Activated CD8-positive, alpha-beta memory T cell treated with anti-CD3 and anti-CD28 coated beads for 4 hours (primary cell): Measurements from ENCODE around the gene ALDH3B2.
"Not testable (repeated sequence)": the region's sequence is repeated elsewhere in the genome, so short reads cannot be mapped to it uniquely, and the experiment has no call there.

ENCODE experiments used
- DNase-seq, 2 donors: peaks; one replicate each; pipeline ENCODE4 v3.0.0-alpha.2; 2020; ENCODE audit warnings: low read depth in 2 of 2

ALDH3B2 gene, protein sequence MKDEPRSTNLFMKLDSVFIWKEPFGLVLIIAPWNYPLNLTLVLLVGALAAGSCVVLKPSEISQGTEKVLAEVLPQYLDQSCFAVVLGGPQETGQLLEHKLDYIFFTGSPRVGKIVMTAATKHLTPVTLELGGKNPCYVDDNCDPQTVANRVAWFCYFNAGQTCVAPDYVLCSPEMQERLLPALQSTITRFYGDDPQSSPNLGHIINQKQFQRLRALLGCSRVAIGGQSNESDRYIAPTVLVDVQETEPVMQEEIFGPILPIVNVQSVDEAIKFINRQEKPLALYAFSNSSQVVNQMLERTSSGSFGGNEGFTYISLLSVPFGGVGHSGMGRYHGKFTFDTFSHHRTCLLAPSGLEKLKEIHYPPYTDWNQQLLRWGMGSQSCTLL

DNA sequence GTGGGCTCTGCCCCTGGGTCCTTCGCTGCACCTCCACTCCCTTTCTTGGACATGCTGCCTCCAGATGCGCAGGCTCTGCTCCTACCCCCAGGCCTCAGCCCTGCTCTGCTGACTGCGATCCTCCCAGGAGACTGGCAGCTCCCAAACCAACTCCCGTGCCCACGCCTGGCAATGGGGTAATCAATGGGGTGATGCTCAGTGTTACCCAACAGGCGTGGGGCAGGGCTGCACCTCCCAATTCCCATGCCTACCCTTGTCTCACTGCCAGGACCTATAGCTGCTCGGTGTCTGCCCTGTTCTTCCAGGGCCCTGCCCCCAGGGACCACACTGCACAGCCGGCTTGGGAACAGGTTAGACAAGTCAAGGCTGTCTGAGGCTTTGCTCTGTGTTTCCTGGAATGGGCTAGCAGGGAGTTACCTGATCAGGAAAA lies at the start of gene ALDH3B2:
Gene ALDH3B2 (minus strand): TSS at position 182 of the 430 bp plus-strand sequence. CDS start 7,688 bp downstream, outside the sequence.
- DNase-seq, result no peak

DNA sequence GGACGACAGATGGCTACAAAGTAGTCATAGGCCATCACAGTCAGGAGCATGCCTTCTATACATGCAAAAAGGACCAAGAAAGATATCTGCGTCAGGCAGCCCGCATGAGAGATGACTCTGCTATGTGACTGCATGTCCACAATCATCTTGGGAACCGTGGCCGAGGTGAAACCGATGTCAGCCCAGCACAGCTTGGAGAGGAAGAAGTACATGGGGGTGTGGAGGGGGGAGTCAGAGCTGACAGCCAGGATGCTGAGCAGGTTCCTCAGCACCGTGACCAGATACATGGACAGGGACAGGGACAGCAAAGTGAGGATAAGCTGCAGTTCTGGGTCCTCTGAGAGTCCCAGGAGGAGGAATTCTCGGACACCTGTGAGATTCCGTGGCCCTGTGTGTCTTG lies 48.6 kb upstream of the ALDH3B2 start:
- not testable (repeated sequence) for DNase-seq

DNA sequence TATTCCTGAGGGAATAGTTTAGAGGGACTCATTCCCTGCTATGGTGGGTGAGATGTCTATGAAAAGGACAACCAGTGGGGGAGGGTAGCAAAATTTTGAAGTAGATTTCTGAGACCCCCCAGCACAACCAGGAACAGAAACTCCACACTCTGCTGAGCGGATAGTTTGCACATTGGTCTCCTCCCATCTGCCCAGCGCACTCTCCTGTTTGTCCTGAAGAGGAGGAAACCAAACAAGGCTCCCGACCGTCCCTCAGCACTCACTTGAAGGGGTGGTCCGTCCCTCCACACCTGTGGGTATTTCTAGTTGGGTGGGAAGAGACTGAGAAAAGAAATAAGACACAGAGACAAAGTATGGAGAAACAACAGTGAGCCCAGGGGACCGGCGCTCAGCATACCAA lies 41.8 kb upstream of the ALDH3B2 start:
- not testable (repeated sequence) for DNase-seq

DNA sequence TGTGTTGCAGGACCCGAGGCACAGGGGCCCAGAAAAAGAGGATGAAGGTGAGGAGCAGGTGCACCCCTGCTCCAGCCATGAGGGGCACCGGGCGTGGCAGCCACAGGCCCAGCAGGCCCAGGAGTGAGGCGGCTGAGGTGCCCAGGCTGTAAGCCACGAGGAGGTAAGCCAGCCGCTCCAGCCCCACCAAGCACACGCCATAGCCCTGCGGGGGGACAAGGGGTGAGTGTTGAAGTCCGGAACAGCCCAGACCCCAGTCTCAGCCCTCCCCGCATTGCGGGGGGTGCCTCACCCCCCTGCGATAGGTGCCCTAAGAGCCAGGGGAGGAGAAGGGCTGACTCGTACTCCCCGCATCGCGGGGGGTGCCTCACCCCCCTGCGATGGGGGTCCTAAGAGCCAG lies 41.4 kb upstream of the ALDH3B2 start:
- DNase-seq, result not testable (repeated sequence)

DNA sequence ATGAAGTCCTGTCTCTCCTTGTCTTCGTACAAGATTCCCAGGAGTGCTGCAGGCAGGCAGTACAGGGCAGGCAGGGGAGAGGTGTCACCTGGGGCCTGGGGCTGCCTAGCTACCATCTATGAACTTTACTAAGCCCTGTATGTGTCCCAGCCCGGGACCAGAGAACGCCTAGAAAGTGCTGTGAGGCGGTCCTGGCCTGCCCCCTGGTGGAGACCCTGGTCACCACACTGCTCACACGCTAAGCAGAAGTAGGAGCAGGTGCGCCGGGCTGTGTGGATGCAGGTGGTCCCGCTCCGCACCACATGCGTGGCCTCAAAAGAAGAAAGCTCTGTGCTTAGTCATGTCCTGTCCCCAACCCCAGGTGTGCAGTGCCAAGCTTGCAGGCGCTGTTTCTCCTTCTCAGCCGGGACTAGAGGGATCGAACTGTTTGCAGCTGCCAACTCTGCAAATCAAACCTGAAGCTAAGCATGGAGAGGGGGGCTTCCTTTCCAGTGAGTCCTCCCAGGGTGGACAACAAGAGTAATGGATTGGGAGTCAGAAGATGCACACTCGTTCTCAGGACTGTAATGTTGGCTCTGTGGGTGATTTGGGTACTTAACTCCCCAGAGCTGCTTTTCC lies 39.6 kb upstream of the ALDH3B2 start:
- peak; percentile 23 for DNase-seq

DNA sequence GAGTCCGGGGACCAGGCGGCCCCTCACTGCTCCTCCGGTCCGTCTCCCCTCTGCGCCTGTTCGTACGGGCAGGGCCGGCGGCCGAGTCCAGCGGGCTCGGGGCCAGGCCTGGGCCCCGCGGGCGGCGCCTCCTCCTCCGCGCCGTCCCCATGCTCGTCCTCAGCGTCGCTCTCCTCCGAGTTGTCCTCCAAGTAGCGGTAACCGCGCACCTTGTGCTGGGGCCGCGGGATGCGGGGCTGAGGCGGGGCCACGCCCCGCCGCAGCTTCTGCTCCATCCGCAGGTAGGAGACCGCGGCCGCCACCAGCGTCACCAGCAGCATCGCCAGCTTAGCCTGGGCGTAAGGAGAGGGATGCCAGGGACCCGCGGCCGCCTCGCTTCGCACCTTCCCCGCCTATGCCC lies 37.3 kb upstream of the ALDH3B2 start:
- DNase-seq, result not testable (repeated sequence)

DNA sequence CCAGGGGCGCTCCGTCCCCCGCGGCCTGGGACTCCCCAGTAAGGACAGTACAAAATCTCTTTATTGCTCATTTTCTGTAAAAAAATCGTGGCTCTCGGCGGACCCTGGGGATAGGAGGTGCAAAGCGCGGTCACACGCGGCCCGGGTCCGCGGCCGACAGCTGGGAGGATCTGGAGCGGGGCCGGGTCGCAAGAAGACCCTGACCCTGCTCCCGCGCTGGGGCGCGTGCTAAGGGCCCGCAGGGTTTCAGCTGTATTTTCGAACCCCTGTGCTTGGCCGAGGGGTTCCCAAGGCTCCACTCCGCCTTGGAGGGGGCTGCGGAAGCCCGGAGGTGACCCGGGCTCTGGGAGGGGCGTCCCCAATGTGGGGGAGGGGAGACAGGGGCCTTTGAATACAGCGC lies 36.8 kb upstream of the ALDH3B2 start:
- DNase-seq, result not testable (repeated sequence)

DNA sequence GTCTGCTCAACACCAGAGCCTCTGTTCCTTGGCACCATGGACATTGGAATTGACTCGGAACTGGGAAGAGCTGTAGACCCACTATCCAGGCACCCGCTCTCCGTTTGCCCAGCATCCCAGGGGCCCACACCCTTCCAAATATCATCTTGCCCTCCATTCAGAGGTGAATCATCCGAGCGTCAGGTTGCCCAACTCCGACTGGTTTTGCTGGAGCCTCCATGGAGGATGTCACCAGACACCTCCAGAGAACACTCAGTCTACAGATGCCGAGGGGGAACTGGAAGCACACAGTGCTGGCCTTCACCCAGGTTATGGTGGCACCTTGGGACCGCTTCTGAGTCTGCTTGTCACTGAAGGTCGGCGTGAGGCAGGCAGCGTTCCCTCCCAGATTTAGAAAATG lies 35.4 kb upstream of the ALDH3B2 start:
- not testable (repeated sequence) for DNase-seq

DNA sequence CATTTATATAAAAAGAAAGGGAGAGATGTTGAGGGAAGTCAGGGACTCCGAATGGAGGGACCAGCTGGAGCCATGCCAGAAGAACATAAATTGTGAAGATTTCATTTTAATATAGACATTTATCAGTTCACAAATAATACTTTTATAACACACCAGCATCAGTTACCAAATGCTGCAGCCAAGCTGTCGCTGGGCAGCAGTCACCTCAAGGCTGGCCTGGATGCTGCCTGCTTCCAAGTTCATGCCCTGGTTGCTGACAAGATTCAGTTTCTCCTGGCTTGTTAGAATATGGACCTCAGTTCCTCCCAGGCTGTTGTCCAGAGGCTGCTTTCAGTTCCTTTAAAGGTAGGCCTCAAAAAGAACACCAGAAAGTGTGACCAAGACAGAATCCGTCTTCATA lies 30.8 kb upstream of the ALDH3B2 start:
- no peak for DNase-seq

DNA sequence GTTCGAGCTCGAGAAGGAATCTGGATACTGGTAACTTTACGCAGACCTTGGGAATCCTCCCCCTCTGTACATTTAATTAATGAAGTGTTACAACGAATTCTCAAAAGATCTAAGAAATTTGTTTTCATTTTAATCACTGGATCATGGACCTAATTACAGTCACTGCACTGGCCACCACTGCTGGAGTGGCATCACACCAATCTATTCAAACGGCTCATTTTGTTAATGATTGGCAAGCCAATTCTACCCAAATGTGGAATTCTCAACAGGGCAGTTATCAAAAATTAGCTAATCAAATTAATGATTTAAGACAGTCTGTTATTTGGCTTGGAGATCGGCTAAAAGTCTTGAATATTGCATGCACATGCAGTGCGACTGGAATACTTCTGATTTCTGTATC lies 30.1 kb upstream of the ALDH3B2 start:
- DNase-seq, result no peak

DNA sequence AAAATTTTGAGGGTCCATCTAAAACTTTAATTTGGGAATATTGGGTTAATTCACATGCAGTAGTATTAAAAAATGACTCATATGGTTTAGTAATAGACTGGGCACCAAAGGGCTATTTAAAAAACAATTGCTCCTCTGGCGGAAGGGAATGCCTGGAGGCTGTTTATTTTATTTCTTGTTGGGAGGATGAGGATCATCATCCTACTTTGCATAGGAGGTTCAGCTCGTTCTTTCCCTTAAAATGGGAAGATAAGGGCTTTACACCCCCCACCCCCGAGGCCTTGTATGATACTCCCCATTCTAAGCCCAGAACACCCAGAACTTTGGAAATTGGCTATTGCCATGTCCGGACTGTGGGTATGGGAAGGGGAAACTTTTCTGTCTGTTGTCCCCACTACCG lies 29.3 kb upstream of the ALDH3B2 start:
- DNase-seq, result not testable (repeated sequence)

DNA sequence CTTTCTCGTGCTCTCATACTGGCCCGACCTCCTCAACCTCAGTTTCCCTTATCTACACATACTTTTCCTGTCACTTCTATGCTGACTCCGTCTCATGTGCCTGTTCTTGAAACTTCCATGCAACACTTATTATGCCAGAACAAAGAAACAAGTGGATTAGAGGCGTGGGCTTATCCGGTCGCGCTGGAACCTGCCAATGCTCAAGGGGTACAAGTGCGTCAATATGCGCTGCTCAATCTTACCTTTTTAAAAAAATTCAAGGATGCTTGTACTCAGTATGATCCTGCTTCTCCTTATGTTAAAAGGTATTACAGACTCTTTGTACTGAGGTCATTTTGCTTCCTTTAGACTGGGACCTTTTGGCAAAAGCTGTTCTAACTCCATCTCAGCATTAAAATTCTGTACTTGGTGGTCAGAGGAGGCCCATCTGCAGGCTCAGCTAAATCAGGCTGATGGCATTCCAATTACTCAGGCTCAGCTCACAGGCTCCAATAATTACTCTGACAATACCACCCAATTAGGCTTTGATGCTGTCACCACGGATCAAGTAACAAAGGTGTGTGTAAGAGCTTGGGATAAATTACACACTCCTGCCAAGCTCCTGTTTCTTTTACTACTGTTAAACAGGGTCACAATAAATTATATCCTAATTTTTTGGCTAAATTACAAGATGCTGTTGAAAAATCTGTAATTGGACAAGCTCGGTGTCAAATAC lies 26.3 kb upstream of the ALDH3B2 start:
- no peak for DNase-seq

DNA sequence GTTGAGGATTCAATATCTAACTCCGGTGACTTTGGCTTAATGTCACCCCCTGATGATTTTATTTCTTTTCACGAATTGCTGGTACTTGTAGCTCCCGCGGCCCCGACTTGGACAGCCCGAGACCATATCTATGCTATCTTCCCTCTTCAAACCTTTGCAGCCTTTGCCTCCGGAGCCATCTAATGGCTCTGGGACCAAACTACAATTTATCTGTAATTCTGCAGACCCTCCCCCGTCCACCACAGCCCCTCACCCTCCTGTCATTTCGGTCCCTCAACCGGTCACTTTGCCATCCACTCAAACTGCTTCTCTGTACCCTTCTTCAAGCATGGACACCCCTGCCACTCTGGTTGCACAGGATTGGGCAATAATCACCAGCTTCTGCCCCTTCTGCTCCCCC lies 25.7 kb upstream of the ALDH3B2 start:
- DNase-seq, result no peak

DNA sequence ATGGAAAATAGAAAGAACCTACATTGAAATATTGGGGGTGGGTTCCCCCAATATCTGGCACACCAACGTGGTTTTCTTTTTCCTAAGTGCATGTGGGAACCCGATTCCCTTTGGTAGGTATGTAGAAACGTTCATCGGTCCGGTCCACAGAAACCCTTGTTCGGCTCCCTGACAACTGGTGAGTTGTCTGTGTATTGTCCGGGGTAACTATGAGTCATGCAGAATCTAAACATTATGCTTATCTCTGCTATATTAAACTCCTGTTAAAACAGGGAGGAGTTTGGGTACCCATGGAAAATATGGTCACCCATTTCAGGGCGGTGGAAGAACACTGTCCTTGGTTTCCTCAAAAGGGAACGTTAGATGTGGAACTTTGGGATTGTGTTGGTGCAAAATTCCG lies 25.1 kb upstream of the ALDH3B2 start:
- no peak for DNase-seq

DNA sequence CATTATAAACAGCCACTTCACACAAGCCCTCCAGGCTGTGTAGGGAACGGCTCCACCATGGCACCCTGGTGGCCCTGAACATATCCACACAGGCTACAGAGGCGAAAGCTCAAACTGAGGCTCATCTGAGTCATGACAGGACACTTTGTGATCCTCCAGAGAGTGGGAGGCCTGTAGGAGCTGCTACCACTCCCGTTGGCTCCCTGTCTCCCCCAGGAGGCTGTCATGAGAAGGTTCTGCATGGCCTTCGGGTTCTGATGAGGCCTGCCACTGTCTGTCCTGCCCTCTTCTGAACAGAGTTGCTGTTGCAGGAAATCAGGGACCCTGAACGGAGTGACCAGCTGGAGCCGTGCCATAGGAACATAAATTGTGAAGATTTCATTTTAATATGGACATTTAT lies 23.8 kb upstream of the ALDH3B2 start:
- no peak for DNase-seq

DNA sequence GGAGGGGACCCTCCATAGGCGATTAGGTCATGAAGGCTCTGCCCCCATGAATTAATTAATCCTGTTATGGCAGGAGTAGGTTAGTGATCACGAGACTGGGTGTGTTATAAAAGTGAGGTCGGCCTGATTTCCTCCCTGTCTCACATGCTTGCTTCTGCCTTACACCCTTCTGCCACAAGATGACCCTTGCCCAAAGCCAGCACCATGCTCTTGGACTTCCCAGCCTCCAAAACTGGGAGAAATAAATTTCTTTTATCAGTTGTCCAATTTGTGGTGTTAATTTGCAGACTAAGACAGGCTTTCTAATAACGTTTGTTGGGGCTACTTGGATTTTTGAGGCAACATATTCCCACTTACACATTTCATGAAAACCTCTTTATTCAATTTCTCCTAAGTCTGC lies 23.4 kb upstream of the ALDH3B2 start:
- no peak for DNase-seq

DNA sequence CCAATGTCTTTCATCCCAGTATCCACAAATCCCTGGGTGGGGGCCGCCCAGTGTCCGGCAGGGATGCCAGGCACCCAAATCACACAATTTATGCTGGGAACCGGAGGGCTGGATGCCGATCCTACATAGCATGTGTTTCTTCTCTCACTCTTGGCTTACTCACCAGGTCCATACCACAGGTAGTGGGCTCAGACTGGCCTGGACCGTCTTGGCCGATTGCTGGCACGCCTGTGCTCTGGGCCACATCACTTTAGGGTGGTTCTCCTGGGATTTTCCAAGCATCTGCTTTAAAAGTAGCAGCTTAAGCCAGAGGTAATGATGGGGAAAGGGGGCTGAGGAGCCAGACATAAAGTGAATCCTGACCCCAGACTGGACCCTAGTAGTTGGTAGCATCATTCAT lies 22.6 kb upstream of the ALDH3B2 start:
- DNase-seq, result no peak

DNA sequence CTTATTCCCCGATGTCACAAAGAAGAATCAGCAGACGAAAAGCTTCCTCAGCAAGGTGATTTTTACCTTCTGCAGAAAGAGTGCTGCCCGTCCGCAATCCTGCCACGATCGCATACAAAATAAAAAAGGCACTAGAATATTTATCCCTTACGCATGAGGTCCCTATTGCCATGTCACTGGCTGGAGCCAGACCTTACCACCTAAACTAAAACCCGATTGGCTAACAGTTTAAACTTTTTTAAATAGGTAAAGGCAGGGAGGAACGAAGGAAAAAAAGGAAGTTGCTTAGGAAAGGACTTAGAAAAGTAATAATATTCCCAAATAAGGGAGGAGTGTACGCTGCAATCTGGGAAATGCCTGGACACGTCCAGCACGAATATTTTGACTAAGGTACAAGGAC lies 21.2 kb upstream of the ALDH3B2 start:
- no peak for DNase-seq

DNA sequence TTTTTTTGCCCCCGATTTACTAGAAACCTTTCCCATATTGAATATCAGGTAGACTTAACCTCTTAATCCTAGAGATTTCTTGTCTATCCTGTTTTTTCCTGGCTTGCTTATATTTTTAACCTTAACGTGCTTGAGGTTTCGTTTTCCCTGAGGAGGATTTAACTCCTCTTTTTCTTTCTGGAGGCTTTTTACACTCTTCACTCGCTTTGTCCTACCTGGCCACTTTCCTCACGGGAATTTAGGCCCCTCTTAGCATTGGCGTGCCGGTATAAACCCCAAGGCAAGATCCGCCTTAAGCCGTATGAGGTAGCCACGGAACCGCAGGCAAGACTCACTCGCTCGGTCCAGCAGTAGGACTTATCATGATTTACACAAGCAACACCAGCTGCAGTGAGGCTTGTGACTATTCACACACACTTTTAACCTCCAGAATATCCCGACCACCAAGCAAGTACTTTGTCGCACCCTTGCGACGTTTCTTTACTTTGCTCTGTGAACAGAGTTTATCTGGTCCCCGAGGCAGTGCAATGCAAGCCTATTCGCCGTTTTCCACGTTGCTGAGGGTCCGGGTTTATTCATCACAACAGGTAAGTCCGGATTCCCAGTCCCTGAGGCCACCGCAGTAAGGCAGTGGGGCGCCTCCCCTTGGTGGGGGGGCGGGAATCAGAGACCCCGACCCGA lies 20.6 kb upstream of the ALDH3B2 start:
- no peak for DNase-seq

DNA sequence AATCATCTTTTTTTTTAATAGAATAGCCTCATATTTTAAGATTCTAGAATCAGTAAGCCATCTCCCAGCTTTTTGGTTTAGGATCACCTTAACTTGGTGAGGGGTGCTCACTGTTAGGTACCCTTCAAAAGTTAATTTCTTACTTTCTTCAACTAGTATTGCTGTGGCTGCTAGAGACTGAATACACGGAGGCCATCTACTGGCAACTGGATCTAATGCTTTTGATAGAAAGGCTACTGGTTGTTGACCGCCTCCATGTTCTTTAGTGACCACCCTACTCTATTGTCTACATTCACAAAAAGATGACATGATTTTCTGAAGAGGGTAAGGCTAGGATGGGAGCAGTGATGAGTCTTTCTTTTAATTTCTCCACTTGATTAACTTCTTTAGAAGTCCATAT lies 16.7 kb upstream of the ALDH3B2 start:
- no peak for DNase-seq

DNA sequence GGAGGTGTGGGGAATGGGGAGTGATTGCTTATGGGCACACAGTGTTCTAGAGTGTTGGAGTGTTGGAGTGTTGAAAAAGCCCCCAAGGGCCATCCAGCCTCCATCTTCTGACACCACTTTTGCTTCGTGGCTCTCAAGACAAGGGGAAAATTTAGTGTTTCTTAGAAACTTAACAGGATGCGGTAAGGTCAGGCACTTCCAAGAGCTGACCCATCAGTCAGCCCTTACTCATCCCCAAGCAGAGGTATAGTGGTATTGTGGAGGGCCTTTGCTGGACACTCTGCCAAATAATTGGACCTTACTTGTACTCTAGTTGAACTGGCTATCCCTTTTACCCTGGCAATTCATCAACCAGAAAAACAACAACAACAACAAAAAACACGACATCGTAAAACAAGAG lies 14.8 kb upstream of the ALDH3B2 start:
- DNase-seq, result no peak

DNA sequence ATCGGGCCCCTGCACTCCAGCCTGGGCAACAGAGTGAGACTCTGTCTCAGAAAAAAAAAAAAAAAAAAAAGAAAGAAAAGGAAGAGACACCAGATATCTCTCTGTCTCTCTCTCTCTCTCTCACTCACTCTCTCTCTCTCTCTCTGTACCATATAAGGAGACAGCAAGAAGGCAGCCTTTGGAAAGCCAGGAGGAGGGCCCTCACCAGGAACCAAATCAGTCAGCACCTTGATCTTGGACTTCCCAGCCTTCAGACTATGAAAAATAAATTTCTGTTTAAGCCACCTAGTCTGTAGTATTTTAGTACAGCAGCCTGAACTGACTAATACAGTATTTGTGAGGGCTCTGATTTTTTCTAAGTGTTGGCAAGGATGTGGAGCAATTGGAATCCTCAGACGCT lies 13.6 kb upstream of the ALDH3B2 start:
- DNase-seq, result no peak
